Ishikawa (cell line): ENCODE data around the gene PRDM16.

ENCODE experiments used
- CEBPB ChIP-seq: IDR thresholded peaks from 2 replicates; pipeline ENCODE4 v1.6.1; 2012
- CREB1 ChIP-seq: IDR thresholded peaks from 2 replicates; pipeline ENCODE4 v1.6.1; 2012; ENCODE audit warnings: low read depth
- EGR1 ChIP-seq: IDR thresholded peaks from 2 replicates; pipeline ENCODE4 v1.6.1; 2012
- EP300 ChIP-seq: IDR thresholded peaks from 2 replicates; pipeline ENCODE4 v1.6.1; 2012; ENCODE audit warnings: borderline replicate concordance
- FOXM1 ChIP-seq: IDR thresholded peaks from 2 replicates; pipeline ENCODE4 v1.6.1; 2012; ENCODE audit warnings: low read depth, borderline replicate concordance
- MAX ChIP-seq: IDR thresholded peaks from 2 replicates; pipeline ENCODE4 v1.6.1; 2012
- NFIC ChIP-seq: IDR thresholded peaks from 2 replicates; pipeline ENCODE4 v1.6.1; 2012
- RAD21 ChIP-seq: IDR thresholded peaks from 2 replicates; pipeline ENCODE4 v1.6.1; 2012; ENCODE audit warnings: low read depth
- REST ChIP-seq: IDR thresholded peaks from 2 replicates; pipeline ENCODE4 v1.6.1; 2012; ENCODE audit warnings: low read depth, mild to moderate bottlenecking
- TAF1 ChIP-seq: IDR thresholded peaks from 2 replicates; pipeline ENCODE4 v1.6.1; 2012; ENCODE audit warnings: low read depth, mild to moderate bottlenecking
- TCF12 ChIP-seq: IDR thresholded peaks from 2 replicates; pipeline ENCODE4 v1.6.1; 2012; ENCODE audit warnings: low read depth
- TEAD4 ChIP-seq: IDR thresholded peaks from 2 replicates; pipeline ENCODE4 v1.6.1; 2012
- USF1 ChIP-seq: IDR thresholded peaks from 2 replicates; pipeline ENCODE4 v1.6.1; 2012
- YY1 ChIP-seq: IDR thresholded peaks from 2 replicates; pipeline ENCODE4 v1.6.1; 2012; ENCODE audit warnings: low read depth
- ZBTB7A ChIP-seq: IDR thresholded peaks from 2 replicates; pipeline ENCODE4 v1.6.1; 2012; ENCODE audit warnings: low read depth

The PRDM16 gene

GRCh38 chr1:3096345-3096744, 27.3 kb downstream of the PRDM16 start:
- TF ChIP-seq NFIC, result no peak
- no peak for TF ChIP-seq TEAD4
- no peak for TF ChIP-seq TAF1

- TF ChIP-seq CREB1, result no peak
- TF ChIP-seq MAX, result no peak
- TF ChIP-seq TCF12, result no peak
- no peak for TF ChIP-seq TAF1
- TF ChIP-seq EP300, result no peak
- no peak for TF ChIP-seq RAD21
- no peak for TF ChIP-seq NFIC
- no peak for TF ChIP-seq YY1
- no peak for TF ChIP-seq FOXM1
- no peak for TF ChIP-seq CEBPB
- TF ChIP-seq EGR1, result no peak
- TF ChIP-seq TEAD4, result no peak
- no peak for TF ChIP-seq USF1
- TF ChIP-seq REST, result no peak
- no peak for TF ChIP-seq ZBTB7A
These were observed 28.2 kb downstream of the PRDM16 start for GRCh38 chr1:3097231-3097630.

GRCh38 chr1:3097861-3098260, 28.9 kb downstream of the PRDM16 start:
- TF ChIP-seq RAD21 (no peak), TEAD4 (no peak), REST (no peak), ZBTB7A (no peak), CEBPB (no peak), TCF12 (no peak), TAF1 (no peak), EGR1 (no peak), YY1 (no peak), FOXM1 (no peak), USF1 (no peak)

GRCh38 chr1:3099861-3100260, 30.9 kb downstream of the PRDM16 start:
- TF ChIP-seq USF1 (no peak), CEBPB (no peak), RAD21 (no peak), TAF1 (no peak), NFIC (no peak), REST (no peak), ZBTB7A (no peak), CREB1 (no peak)
